ENCODE results near the gene BST2.

BST2 gene

GRCh38 chr19:17389957-17390664 is 15.3 kb downstream of the BST2 start:
- TF ChIP-seq CTCF (IDR thresholded peaks at IDR 0.05; ENCODE audit: low read length) (no peak), EZH2 (IDR thresholded peaks at IDR 0.05; ENCODE audit: borderline replicate concordance, low read length) (no peak)
- H3F3A ChIP-seq (ENCODE audit: insufficient read depth, low read length) = no peaks in the 10 kb centered on the region
- no peaks in the 10 kb centered on the region for H4K20me1 ChIP-seq (ENCODE audit: insufficient read depth, low read length)
- H3K9ac ChIP-seq (ENCODE audit: low read length) = no peak overlapping the region
- peaks cover 3% of the 10 kb centered on the region; the same call in 1 of the 2 replicates for H3K9me3 ChIP-seq (ENCODE audit: low read length)
- H3K4me3 ChIP-seq (ENCODE audit: low read depth, low read length, poor library complexity, severe bottlenecking) = peak overlapping the region; percentile 55
- H3K79me2 ChIP-seq (ENCODE audit: insufficient read depth, low read length) = no peaks in the 10 kb centered on the region
- no peaks in the 10 kb centered on the region; the same call in 1 of the 2 replicates for H3K36me3 ChIP-seq (ENCODE audit: insufficient read depth, low read length)
- peak overlapping the region; percentile 75; the same call in 1 of the 2 replicates for H3K4me2 ChIP-seq (ENCODE audit: low read length)
- H3K27me3 ChIP-seq (ENCODE audit: insufficient read depth, low read length) = no peaks in the 10 kb centered on the region; the same call in 1 of the 2 replicates
- H3K9me2 ChIP-seq (ENCODE audit: low read depth, low read length) = no peaks in the 10 kb centered on the region
- peaks cover 14% of the 10 kb centered on the region for H3K4me1 ChIP-seq (ENCODE audit: insufficient read depth, low read length, severe bottlenecking)
- no peak overlapping the region for H3K27ac ChIP-seq (ENCODE audit: low read depth, low read length, poor library complexity, severe bottlenecking)
- no peak overlapping the region for H2AFZ ChIP-seq (ENCODE audit: low read length)

GRCh38 chr19:17389288-17389687 is 16.1 kb downstream of the BST2 start:
- Histone ChIP-seq H3K36me3 (ENCODE audit: insufficient read depth, low read length) (no peaks in the 10 kb centered on the region; the same call in 1 of the 2 replicates), H4K20me1 (ENCODE audit: insufficient read depth, low read length) (no peaks in the 10 kb centered on the region), H3K4me1 (ENCODE audit: insufficient read depth, low read length, severe bottlenecking) (peaks cover 12% of the 10 kb centered on the region), H3F3A (ENCODE audit: insufficient read depth, low read length) (no peaks in the 10 kb centered on the region), H3K27me3 (ENCODE audit: insufficient read depth, low read length) (no peaks in the 10 kb centered on the region; the same call in 1 of the 2 replicates), H3K9ac (ENCODE audit: low read length) (no peak overlapping the region), H3K79me2 (ENCODE audit: insufficient read depth, low read length) (no peaks in the 10 kb centered on the region), H2AFZ (ENCODE audit: low read length) (no peak overlapping the region), H3K27ac (ENCODE audit: low read depth, low read length, poor library complexity, severe bottlenecking) (no peak overlapping the region), H3K9me2 (ENCODE audit: low read depth, low read length) (no peaks in the 10 kb centered on the region), H3K4me3 (ENCODE audit: low read depth, low read length, poor library complexity, severe bottlenecking) (no peak overlapping the region), H3K4me2 (ENCODE audit: low read length) (no peak overlapping the region), H3K9me3 (ENCODE audit: low read length) (peaks cover 3% of the 10 kb centered on the region; the same call in 1 of the 2 replicates)
- TF ChIP-seq EZH2 (IDR thresholded peaks at IDR 0.05; ENCODE audit: borderline replicate concordance, low read length) = no peak
- no peak for TF ChIP-seq CTCF (IDR thresholded peaks at IDR 0.05; ENCODE audit: low read length)

GRCh38 chr19:17385878-17386611 is 19.4 kb downstream of the BST2 start:
- no peaks in the 10 kb centered on the region for H4K20me1 ChIP-seq (ENCODE audit: insufficient read depth, low read length)
- no peak overlapping the region for H3K9ac ChIP-seq (ENCODE audit: low read length)
- no peak overlapping the region for H3K27ac ChIP-seq (ENCODE audit: low read depth, low read length, poor library complexity, severe bottlenecking)
- no peaks in the 10 kb centered on the region for H3K9me2 ChIP-seq (ENCODE audit: low read depth, low read length)
- no peaks in the 10 kb centered on the region for H3K79me2 ChIP-seq (ENCODE audit: insufficient read depth, low read length)
- H2AFZ ChIP-seq (ENCODE audit: low read length) = no peak overlapping the region
- H3K4me3 ChIP-seq (ENCODE audit: low read depth, low read length, poor library complexity, severe bottlenecking) = no peak overlapping the region
- H3K4me2 ChIP-seq (ENCODE audit: low read length) = no peak overlapping the region
- no peak for TF ChIP-seq EZH2 (IDR thresholded peaks at IDR 0.05; ENCODE audit: borderline replicate concordance, low read length)
- peak; percentile 91 for TF ChIP-seq CTCF (IDR thresholded peaks at IDR 0.05; ENCODE audit: low read length)
- H3K27me3 ChIP-seq (ENCODE audit: insufficient read depth, low read length) = no peaks in the 10 kb centered on the region; the same call in 1 of the 2 replicates
- no peaks in the 10 kb centered on the region for H3F3A ChIP-seq (ENCODE audit: insufficient read depth, low read length)
- H3K9me3 ChIP-seq (ENCODE audit: low read length) = peaks cover 3% of the 10 kb centered on the region; the same call in 1 of the 2 replicates
- peaks cover 20% of the 10 kb centered on the region for H3K4me1 ChIP-seq (ENCODE audit: insufficient read depth, low read length, severe bottlenecking)
- H3K36me3 ChIP-seq (ENCODE audit: insufficient read depth, low read length) = no peaks in the 10 kb centered on the region; the same call in 1 of the 2 replicates
